Thoracic aorta (tissue), 2 donors: Measurements from ENCODE around the gene COA5. TPM values are rescaled to one million over a fixed set of nuclear protein-coding genes. Genes with fewer than 3 reads are reported as not detected.

Source experiments
- ATAC-seq: fragments of 150-250 bp; one replicate; pipeline ENCODE4 v1.8.0; 2017; ENCODE audit warnings: low read depth; ENCODE audit not compliant: insufficient number of reproducible peaks, low FRiP score
- DNase-seq: peaks from one replicate; pipeline ENCODE4 v3.0.0-alpha.2; 2020; ENCODE audit warnings: low spot score
- H3K27ac ChIP-seq, 2 donors: fragments of 200-600 bp; sonication (generic); 1 replicate in 1 of 2; 2 replicates in 1 of 2; pipeline ENCODE4 v1.5.1; 2016; ENCODE audit warnings: mild to moderate bottlenecking in 2 of 2, moderate library complexity in 2 of 2
- H3K27me3 ChIP-seq: fragments of 200-600 bp; sonication (generic); replicated peaks from 2 replicates; pipeline ENCODE4 v1.6.0; 2016; ENCODE audit warnings: mild to moderate bottlenecking; ENCODE audit not compliant: insufficient read depth
- H3K36me3 ChIP-seq: fragments of 200-600 bp; sonication (generic); one replicate; pipeline ENCODE4 v1.5.1; 2016
- H3K4me1 ChIP-seq, 2 donors: fragments of 200-600 bp; sonication (generic); 1 replicate in 1 of 2; 2 replicates in 1 of 2; pipeline versions ENCODE4 v1.5.1 to v1.6.0; 2016; ENCODE audit warnings: low read depth in 2 of 2, mild to moderate bottlenecking in 1 of 2; ENCODE audit not compliant: control insufficient read depth in 1 of 2
- H3K4me3 ChIP-seq: fragments of 200-600 bp; sonication (generic); 2 replicates; pipeline ENCODE4 v1.5.1; 2016; ENCODE audit warnings: mild to moderate bottlenecking
- H3K9me3 ChIP-seq: fragments of 200-600 bp; sonication (generic); 2 replicates; pipeline ENCODE4 v1.5.1; 2016
- total RNA-seq, 2 donors: library from RNA; depleted of rRNA; stranded (reverse); fragments of >200 nt; gene quantifications; one replicate each; pipeline versions ENCODE4 v1.1.0 to v1.2.3, GENCODE V29; 2016
- TF ChIP-seq, protein P1 (sequence below): fragments of 200-600 bp; sonication (generic); IDR thresholded peaks from one replicate; pipeline ENCODE4 v1.5.1; 2019; ENCODE audit warnings: antibody characterized with exemption

The COA5 gene
- total RNA-seq, 2 donors from 2014 or later: 29.8 to 37.5 TPM

DNA sequence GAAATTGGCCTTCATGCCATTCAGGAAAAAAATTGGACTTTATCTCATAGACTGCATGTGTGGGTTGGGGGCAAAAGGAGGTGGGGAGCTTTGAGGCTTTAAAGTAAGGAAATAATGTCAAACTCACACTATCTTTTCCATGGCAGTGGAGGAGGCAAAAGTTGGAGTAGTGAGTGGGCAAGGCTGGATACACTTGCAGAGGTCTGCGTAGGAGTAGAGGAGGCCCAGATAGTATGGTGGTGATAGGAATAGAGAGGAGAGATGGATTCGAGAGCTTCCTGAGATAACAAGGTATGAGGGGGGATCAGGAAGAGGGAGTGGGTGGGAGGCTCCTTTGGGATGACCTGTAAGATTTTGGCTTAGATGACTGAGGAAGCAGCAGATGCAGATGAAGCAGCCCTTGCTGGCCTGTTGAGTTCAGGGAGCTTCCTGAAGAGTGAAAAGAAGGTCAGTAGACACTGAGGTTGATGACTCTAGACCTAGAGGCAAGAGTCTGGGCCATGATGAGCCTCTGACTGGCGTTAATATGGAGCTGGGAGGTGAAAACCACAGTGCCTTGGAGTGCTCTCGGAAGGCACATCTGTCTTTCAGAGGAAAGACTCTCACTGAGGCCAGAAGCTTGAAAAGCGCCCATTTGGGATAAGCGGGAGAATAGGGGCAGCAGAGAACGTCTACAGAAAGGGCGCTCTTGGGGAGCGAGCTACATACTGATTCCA, 5.9 kb upstream of the COA5 start:
- DNase-seq: no peak
- TF ChIP-seq, protein P1, sequence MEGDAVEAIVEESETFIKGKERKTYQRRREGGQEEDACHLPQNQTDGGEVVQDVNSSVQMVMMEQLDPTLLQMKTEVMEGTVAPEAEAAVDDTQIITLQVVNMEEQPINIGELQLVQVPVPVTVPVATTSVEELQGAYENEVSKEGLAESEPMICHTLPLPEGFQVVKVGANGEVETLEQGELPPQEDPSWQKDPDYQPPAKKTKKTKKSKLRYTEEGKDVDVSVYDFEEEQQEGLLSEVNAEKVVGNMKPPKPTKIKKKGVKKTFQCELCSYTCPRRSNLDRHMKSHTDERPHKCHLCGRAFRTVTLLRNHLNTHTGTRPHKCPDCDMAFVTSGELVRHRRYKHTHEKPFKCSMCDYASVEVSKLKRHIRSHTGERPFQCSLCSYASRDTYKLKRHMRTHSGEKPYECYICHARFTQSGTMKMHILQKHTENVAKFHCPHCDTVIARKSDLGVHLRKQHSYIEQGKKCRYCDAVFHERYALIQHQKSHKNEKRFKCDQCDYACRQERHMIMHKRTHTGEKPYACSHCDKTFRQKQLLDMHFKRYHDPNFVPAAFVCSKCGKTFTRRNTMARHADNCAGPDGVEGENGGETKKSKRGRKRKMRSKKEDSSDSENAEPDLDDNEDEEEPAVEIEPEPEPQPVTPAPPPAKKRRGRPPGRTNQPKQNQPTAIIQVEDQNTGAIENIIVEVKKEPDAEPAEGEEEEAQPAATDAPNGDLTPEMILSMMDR: no peak
- Histone ChIP-seq H3K27me3 (no peaks in the 10 kb centered on the region), H3K4me1 (peaks cover 17 to 26% of the 10 kb centered on the region in 2 donors), H3K27ac (no peak overlapping the region), H3K4me3 (no peak overlapping the region), H3K36me3 (peaks cover 41% of the 10 kb centered on the region), H3K9me3 (no peaks in the 10 kb centered on the region)
- no peak for ATAC-seq

DNA sequence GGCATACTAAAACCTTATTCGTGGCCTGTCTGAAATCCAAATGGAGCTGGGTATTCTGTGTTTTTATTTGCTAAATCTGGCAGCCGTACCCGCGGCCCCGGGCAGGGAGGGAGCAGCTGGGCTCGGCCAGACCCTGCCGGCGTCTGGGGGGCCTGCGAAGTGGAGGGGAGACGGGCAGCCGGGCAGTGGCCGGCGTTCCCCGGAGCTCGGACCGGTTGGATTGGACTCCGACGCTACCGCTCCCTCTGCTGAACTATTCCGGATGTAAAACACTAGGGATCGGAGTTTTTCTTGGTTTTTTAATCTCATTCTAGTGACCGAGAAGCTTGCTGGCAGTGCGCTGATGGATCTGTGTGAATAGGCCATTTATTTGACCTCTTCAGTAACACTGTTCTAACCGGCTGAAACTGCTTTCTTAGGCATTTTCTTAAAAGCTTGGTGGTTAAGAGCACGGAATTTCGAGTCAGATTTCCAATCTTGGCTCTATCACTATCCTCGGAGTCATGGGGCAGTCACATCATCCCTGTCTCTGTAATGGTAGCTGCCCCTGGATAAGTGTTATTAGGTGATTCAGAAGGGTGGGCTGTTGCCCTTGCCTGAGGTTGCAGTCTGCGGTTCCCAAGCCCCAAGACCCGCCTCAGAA, 771 bp upstream of the COA5 start:
- H3K27ac ChIP-seq: peak overlapping the region; percentile 98
- TF ChIP-seq, protein P1: no peak
- no peaks in the 10 kb centered on the region for H3K9me3 ChIP-seq
- H3K36me3 ChIP-seq: peaks cover 16% of the 10 kb centered on the region
- H3K4me1 ChIP-seq: peaks cover 33 to 45% of the 10 kb centered on the region in 2 donors
- DNase-seq: no peak
- no peaks in the 10 kb centered on the region for H3K27me3 ChIP-seq
- ATAC-seq: peak; percentile 23
- H3K4me3 ChIP-seq: peak overlapping the region; percentile 99

DNA sequence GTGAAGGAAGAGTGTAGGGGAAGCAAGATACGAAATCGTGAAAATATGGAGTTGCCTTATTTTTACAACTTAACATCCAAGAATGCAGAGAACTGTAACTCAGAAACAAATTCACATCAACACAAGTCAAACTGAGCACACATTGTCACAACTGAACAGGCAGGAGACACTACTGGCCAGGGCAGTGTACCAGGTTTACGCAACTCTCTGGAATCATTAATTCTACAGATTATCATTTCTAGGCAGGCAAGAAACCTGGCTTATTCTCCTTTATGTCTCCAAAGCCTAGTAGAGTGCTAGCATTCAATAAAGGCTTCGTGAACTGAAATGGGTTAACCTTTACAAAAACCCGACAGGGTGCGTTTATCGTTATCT, 584 bp downstream of the COA5 start:
- Histone ChIP-seq H3K27ac (peak overlapping the region; percentile 98), H3K4me3 (peak overlapping the region; percentile 99), H3K36me3 (peaks cover 5% of the 10 kb centered on the region), H3K9me3 (no peaks in the 10 kb centered on the region), H3K4me1 (peaks cover 33 to 45% of the 10 kb centered on the region in 2 donors), H3K27me3 (no peaks in the 10 kb centered on the region)
- ATAC-seq (no peak), DNase-seq (no peak)
- TF ChIP-seq, protein P1: no peak

DNA sequence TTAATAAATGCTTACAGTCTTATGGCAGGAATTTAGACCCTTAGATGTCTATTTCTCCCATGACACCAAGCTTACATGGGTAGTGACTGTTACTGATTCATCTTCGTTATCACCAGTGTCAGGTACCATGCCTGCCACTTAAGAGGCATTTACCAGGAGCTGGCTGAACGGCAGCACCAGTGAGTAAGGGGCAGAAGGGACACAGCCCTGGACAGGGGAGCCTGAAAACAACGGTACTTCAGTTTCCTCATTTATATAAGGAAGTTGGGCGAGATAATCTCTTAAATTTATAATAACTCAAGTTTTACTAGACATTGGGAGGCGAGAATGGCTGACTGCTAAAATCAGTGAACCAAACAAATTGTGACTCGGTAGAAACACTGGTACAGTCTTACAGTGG, 1.2 kb downstream of the COA5 start:
- Histone ChIP-seq H3K27ac (peak overlapping the region in 1 of 2 donors; percentile 98), H3K4me1 (peaks cover 33 to 45% of the 10 kb centered on the region in 2 donors), H3K4me3 (peak overlapping the region; percentile 99), H3K9me3 (no peaks in the 10 kb centered on the region), H3K27me3 (no peaks in the 10 kb centered on the region), H3K36me3 (peaks cover 3% of the 10 kb centered on the region)
- ATAC-seq: no peak
- TF ChIP-seq, protein P1: no peak
- DNase-seq: no peak

DNA sequence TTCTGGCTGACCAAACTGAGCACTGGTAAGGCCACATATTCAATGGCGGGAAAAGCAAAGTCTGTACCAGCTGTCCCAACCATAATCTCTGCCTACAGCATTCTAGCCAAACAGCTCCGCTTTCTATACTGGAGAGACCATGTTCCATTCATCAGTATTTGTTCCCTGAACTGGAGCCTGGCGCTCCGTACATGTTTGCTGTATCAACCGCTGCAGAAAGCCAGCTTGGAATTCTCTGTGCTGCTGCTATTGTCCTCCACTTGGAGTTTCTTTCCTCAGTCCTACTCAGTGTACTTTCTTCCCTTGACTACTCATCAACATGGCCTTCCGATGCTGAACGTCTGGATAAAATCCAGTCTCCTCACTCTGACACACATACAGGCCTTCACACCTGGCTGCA, 1.9 kb downstream of the COA5 start:
- TF ChIP-seq, protein P1: no peak
- H3K4me1 ChIP-seq: peaks cover 33 to 42% of the 10 kb centered on the region in 2 donors
- ATAC-seq (no peak), DNase-seq (no peak)
- peaks cover 3% of the 10 kb centered on the region for H3K36me3 ChIP-seq
- no peak overlapping the region for H3K27ac ChIP-seq
- no peaks in the 10 kb centered on the region for H3K9me3 ChIP-seq
- H3K27me3 ChIP-seq: no peaks in the 10 kb centered on the region
- no peak overlapping the region for H3K4me3 ChIP-seq
